GM18867 (cell line): ENCODE data around the gene TUBB8B.
"Not testable (repeated sequence)": the region's sequence is repeated elsewhere in the genome, so short reads cannot be mapped to it uniquely, and the experiment has no call there.

Experiments
- ATAC-seq: cut with Tn5 transposase; IDR thresholded peaks from one replicate; pipeline ENCODE4 v1.9.1; 2021; ENCODE audit warnings: mild to moderate bottlenecking, moderate library complexity; ENCODE audit not compliant: unreplicated experiment

TUBB8B gene

DNA sequence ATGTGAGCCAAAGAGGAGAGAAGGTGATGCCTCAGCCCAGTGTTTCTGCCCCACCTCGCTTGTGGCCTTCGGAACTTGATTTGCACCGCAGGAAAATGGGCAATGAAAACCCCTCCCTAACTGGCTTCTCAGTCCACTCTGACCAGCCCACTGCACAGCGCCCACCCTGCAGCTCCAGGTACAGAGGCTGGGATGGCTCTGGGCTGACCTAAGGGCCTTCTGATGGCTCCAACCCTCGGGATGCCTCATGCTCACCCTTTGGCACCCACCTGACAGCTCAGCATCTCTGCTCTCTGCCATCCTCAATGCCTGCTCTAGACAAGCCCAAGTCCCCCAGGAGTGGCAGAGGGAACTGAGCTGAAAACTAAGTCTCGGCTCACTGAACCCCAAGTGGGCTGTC, 36.2 kb downstream of the TUBB8B start:
- not testable (repeated sequence) for ATAC-seq

DNA sequence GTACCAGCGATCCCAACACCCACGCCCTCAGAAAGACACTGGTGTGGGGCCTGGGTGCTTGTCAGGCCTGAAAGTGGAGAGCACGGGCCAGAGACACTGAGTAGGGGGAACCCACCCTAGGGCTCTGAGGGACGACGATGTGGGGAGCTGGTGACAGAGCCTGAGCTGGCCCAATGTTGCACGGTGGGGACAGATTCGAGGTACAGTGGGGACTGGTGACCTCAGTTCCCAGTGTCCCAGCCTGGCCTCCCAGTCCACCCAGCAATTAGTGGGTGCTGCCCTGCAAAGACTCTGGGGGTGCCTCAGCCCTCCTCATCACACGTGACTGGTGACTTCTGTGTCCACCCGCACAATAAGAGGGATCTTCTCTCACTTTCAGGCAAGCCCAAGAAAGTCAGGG, 36.6 kb downstream of the TUBB8B start:
- ATAC-seq = not testable (repeated sequence)

DNA sequence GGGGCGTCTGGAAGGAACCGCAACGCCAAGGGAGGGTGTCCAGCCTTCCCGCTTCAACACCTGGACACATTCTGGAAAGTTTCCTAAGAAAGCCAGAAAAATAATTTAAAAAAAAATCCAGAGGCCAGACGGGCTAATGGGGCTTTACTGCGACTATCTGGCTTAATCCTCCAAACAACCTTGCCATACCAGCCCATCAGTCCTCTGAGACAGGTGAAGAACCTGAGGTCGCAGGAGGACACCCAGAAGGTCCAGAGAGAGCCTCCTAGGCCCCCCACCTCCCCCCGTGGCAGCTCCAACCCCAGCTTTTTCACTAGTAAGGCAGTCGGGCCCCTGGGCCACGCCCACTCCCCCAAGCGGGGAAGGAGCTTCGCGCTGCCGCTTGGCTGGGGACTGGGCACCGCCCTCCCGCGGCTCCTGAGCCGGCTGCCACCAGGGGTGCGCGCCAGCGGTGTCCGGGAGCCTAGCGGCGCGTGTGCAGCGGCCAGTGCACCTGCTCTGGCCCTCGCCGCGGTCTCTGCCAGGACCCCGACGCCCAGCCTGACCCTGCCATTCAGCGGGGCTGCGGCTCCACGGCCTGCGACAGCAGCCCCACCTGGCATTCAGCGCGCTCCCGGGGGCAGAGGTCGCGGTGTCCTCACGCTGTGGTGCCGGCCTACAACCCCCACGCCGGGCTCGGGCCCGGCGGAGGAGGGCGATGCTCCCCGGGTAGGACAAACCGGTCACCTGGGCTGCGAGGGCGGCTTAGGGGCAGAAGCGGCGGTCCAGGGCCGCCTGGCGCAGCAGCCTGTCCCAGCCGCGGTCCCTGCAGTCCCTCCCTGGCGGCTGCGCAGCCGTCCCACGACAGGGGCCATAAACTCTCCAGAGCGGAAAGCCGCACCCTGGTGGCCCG, 37.8 kb downstream of the TUBB8B start:
- not testable (repeated sequence) for ATAC-seq

DNA sequence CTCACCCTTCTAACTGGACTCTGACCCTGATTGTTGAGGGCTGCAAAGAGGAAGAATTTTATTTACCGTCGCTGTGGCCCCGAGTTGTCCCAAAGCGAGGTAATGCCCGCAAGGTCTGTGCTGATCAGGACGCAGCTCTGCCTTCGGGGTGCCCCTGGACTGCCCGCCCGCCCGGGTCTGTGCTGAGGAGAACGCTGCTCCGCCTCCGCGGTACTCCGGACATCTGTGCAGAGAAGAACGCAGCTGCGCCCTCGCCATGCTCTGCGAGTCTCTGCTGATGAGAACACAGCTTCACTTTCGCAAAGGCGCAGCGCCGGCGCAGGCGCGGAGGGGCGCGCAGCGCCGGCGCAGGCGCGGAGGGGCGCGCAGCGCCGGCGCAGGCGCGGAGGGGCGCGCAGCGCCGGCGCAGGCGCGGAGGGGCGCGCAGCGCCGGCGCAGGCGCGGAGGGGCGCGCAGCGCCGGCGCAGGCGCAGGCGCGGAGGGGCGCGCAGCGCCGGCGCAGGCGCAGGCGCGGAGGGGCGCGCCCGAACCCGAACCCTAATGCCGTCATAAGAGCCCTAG, 38.7 kb downstream of the TUBB8B start:
- not testable (repeated sequence) for ATAC-seq

- ATAC-seq = not testable (repeated sequence)
Observed at GRCh38 chr18:9937-10336, 39.5 kb downstream of the TUBB8B start.
